Natural killer cell (primary cell): Measurements from ENCODE around the gene FARSA. TPM values are rescaled to one million over a fixed set of nuclear protein-coding genes. Genes with fewer than 3 reads are reported as not detected.

ENCODE experiments used
- ATAC-seq, 3 donors: fragments of 150-1000 bp in 2 of 3; fragments of 200-7000 bp in 1 of 3; cut with Tn5 transposase; 1 replicate in 1 of 3; 2 replicates in 2 of 3; pipeline ENCODE4 v1.10.0; 2021; ENCODE audit warnings: mild to moderate bottlenecking in 2 of 3, moderate library complexity in 2 of 3
- DNase-seq, 2 donors: peaks; one replicate each; pipeline versions ENCODE4 v3.0.0 to v3.0.0-alpha.2; 2013 to 2021; ENCODE audit warnings: mixed read lengths in 1 of 2
- H3K27ac ChIP-seq: one replicate; pipeline ENCODE4 v1.5.1; 2013; ENCODE audit warnings: mild to moderate bottlenecking, low read length
- H3K27me3 ChIP-seq: one replicate; pipeline ENCODE4 v1.6.1; 2013; ENCODE audit warnings: low read length; ENCODE audit not compliant: control insufficient read depth, insufficient read depth
- H3K36me3 ChIP-seq: one replicate; pipeline ENCODE4 v1.6.1; 2013; ENCODE audit warnings: low read length; ENCODE audit not compliant: control insufficient read depth, insufficient read depth
- H3K4me1 ChIP-seq: one replicate; pipeline ENCODE4 v1.6.1; 2013; ENCODE audit warnings: low read length; ENCODE audit not compliant: control insufficient read depth, insufficient read depth
- H3K4me3 ChIP-seq: one replicate; pipeline ENCODE4 v1.5.1; 2013; ENCODE audit warnings: low read length
- H3K9me3 ChIP-seq: one replicate; pipeline ENCODE4 v1.6.1; 2013; ENCODE audit warnings: low read length; ENCODE audit not compliant: control insufficient read depth, insufficient read depth
- H3K27ac Mint-ChIP-seq, 2 donors: one replicate each; pipeline ENCODE4 v1.8.0; 2022; ENCODE audit warnings: mild to moderate bottlenecking in 2 of 2, mixed read lengths in 2 of 2, moderate library complexity in 1 of 2
- H3K27me3 Mint-ChIP-seq, 2 donors: one replicate each; pipeline ENCODE4 v1.8.0; 2022; ENCODE audit warnings: low read depth in 2 of 2, mixed read lengths in 2 of 2
- H3K36me3 Mint-ChIP-seq: one replicate; pipeline ENCODE4 v1.8.0; 2022; ENCODE audit warnings: mixed read lengths
- H3K4me1 Mint-ChIP-seq, 2 donors: one replicate each; pipeline ENCODE4 v1.8.0; 2022; ENCODE audit warnings: mixed read lengths in 2 of 2
- H3K4me3 Mint-ChIP-seq: one replicate; pipeline ENCODE4 v1.8.0; 2022; ENCODE audit warnings: mild to moderate bottlenecking, moderate library complexity, mixed read lengths
- H3K9me3 Mint-ChIP-seq, 2 donors: one replicate each; pipeline ENCODE4 v1.8.0; 2022; ENCODE audit warnings: mixed read lengths in 2 of 2
- WGBS: methylation state at CpG from one replicate; pipeline ENCODE4 v1.1.7; 2013; ENCODE audit warnings: missing lambda C conversion rate; ENCODE audit not compliant: insufficient coverage; 5-methylcytosine and 5-hydroxymethylcytosine counted together
- intact Hi-C: fragments of 100-400 bp; cut with micrococcal nuclease; formaldehyde crosslinking; loops from one replicate; pipeline ENCODE4 v1.14.2; 2022
- total RNA-seq, 4 donors: library from RNA; stranded (reverse); fragments of 120-200 nt in 1 of 4; gene quantifications; one replicate each; pipeline versions ENCODE4 v1.2.3 to v1.2.4, GENCODE V29; 2013 to 2022
- TF ChIP-seq, protein P1 (sequence below): fragments of 200-600 bp; IDR thresholded peaks from one replicate; pipeline ENCODE4 v1.8.0; 2022; ENCODE audit warnings: antibody characterized with exemption

Gene FARSA
- total RNA-seq, 3 donors from 2014 or later (not counting 1 experiment from before 2014, with no cell fraction given): 29.3 to 34.5 (median 32.0) TPM

- Mint-ChIP-seq H3K27ac (no peak overlapping the region), H3K9me3 (no peaks in the 10 kb centered on the region), H3K4me3 (no peak overlapping the region), H3K4me1 (peaks cover 0 to 7% of the 10 kb centered on the region in 2 donors), H3K27me3 (no peaks in the 10 kb centered on the region), H3K36me3 (no peaks in the 10 kb centered on the region)
- DNase-seq (no peak), ATAC-seq (no peak)
- H3K9me3 ChIP-seq: no peaks in the 10 kb centered on the region
- no peaks in the 10 kb centered on the region for H3K4me1 ChIP-seq
- H3K27ac ChIP-seq: no peak overlapping the region
- intact Hi-C loops: no loop called here
- H3K4me3 ChIP-seq: no peak overlapping the region
- TF ChIP-seq, protein P1, sequence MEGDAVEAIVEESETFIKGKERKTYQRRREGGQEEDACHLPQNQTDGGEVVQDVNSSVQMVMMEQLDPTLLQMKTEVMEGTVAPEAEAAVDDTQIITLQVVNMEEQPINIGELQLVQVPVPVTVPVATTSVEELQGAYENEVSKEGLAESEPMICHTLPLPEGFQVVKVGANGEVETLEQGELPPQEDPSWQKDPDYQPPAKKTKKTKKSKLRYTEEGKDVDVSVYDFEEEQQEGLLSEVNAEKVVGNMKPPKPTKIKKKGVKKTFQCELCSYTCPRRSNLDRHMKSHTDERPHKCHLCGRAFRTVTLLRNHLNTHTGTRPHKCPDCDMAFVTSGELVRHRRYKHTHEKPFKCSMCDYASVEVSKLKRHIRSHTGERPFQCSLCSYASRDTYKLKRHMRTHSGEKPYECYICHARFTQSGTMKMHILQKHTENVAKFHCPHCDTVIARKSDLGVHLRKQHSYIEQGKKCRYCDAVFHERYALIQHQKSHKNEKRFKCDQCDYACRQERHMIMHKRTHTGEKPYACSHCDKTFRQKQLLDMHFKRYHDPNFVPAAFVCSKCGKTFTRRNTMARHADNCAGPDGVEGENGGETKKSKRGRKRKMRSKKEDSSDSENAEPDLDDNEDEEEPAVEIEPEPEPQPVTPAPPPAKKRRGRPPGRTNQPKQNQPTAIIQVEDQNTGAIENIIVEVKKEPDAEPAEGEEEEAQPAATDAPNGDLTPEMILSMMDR: no peak
- 95% methylated on average over 9 of the region's 9 CpGs for WGBS
- H3K27me3 ChIP-seq: no peaks in the 10 kb centered on the region
- no peaks in the 10 kb centered on the region for H3K36me3 ChIP-seq
Measured at GRCh38 chr19:12907166-12907565, 26.3 kb downstream of the FARSA start.

GRCh38 chr19:12899891-12900518 lies 33.5 kb downstream of the FARSA start:
- peaks cover 24% of the 10 kb centered on the region for H3K36me3 ChIP-seq

GRCh38 chr19:12896460-12896859 lies 37.1 kb downstream of the FARSA start:
- Mint-ChIP-seq H3K27me3 (no peaks in the 10 kb centered on the region), H3K4me1 (peaks cover 0 to 10% of the 10 kb centered on the region in 2 donors), H3K36me3 (peaks cover 14% of the 10 kb centered on the region), H3K4me3 (no peak overlapping the region), H3K9me3 (no peaks in the 10 kb centered on the region), H3K27ac (no peak overlapping the region)
- no peak for ATAC-seq
- peaks cover 14% of the 10 kb centered on the region for H3K4me1 ChIP-seq
- TF ChIP-seq, protein P1: no peak
- 97% methylated on average over 17 of the region's 17 CpGs for WGBS
- no peaks in the 10 kb centered on the region for H3K9me3 ChIP-seq
- intact Hi-C loops: no loop called here
- no peak for DNase-seq
- H3K4me3 ChIP-seq: no peak overlapping the region
- H3K36me3 ChIP-seq: peaks cover 36% of the 10 kb centered on the region
- no peaks in the 10 kb centered on the region for H3K27me3 ChIP-seq
- H3K27ac ChIP-seq: no peak overlapping the region

More at GRCh38 chr19:12899891-12900518, 33.5 kb downstream of the FARSA start:
- Histone ChIP-seq H3K27me3 (no peaks in the 10 kb centered on the region), H3K27ac (peak overlapping the region; percentile 43), H3K9me3 (no peaks in the 10 kb centered on the region), H3K4me1 (peaks cover 6% of the 10 kb centered on the region), H3K4me3 (no peak overlapping the region)
- ATAC-seq (peak; percentile 71 to 78 (median 78)), DNase-seq (no peak)
- Mint-ChIP-seq H3K27ac (peak overlapping the region in 1 of 2 donors; percentile 23), H3K36me3 (peaks cover under 1% of the 10 kb centered on the region), H3K4me3 (no peak overlapping the region), H3K27me3 (no peaks in the 10 kb centered on the region), H3K9me3 (no peaks in the 10 kb centered on the region), H3K4me1 (no peaks in the 10 kb centered on the region)
- WGBS: 40% methylated on average over 10 of the region's 10 CpGs
- TF ChIP-seq, protein P1: no peak
- intact Hi-C loops: no loop called here

GRCh38 chr19:12893582-12893981 lies 39.9 kb downstream of the FARSA start:
- DNase-seq (no peak), ATAC-seq (no peak)
- Mint-ChIP-seq H3K4me1 (peaks cover 9 to 22% of the 10 kb centered on the region in 2 donors), H3K4me3 (peak overlapping the region; percentile 45), H3K27me3 (no peaks in the 10 kb centered on the region), H3K27ac (no peak overlapping the region), H3K36me3 (peaks cover 14% of the 10 kb centered on the region), H3K9me3 (no peaks in the 10 kb centered on the region)
- WGBS: 97% methylated on average over 5 of the region's 5 CpGs
- Histone ChIP-seq H3K9me3 (no peaks in the 10 kb centered on the region), H3K27ac (no peak overlapping the region), H3K36me3 (peaks cover 30% of the 10 kb centered on the region), H3K27me3 (no peaks in the 10 kb centered on the region), H3K4me1 (peaks cover 18% of the 10 kb centered on the region), H3K4me3 (no peak overlapping the region)
- intact Hi-C loops: no loop called here
- TF ChIP-seq, protein P1: no peak
